Activated CD8-positive, alpha-beta memory T cell treated with anti-CD3 and anti-CD28 coated beads, Interleukin-2, amount 10 ng/mL, durations not matched to agents 7 days and 5 days (primary cell): ENCODE measurements around the gene MT3. TPM values are rescaled to one million over a fixed set of nuclear protein-coding genes. Genes with fewer than 3 reads are reported as not detected.
A peak's percentile ranks its signal among the peaks of the same experiment; 100 is the strongest.

Source experiments
- ATAC-seq: fragments of 150-1000 bp; cut with Tn5 transposase; one replicate; pipeline ENCODE4 v1.10.0; 2021; ENCODE audit warnings: moderate library complexity
- CTCF ChIA-PET: fragments of 350-600 bp; sonication (Branson Sonifier 250); formaldehyde crosslinking; loops from one replicate; lab custom pipeline; 2021; ENCODE audit warnings: antibody characterized with exemption; lab: Charles Lee
- DNase-seq: peaks from one replicate; pipeline ENCODE4 v3.0.0-alpha.2; 2020
- H3K27ac Mint-ChIP-seq: one replicate; pipeline ENCODE4 v1.8.0; 2021; ENCODE audit warnings: mild to moderate bottlenecking, mixed read lengths
- H3K27me3 Mint-ChIP-seq: one replicate; pipeline ENCODE4 v1.8.0; 2021; ENCODE audit warnings: mixed read lengths
- H3K36me3 Mint-ChIP-seq: one replicate; pipeline ENCODE4 v1.8.0; 2021; ENCODE audit warnings: mild to moderate bottlenecking, mixed read lengths
- H3K4me1 Mint-ChIP-seq: one replicate; pipeline ENCODE4 v1.8.0; 2021; ENCODE audit warnings: mixed read lengths
- H3K4me3 Mint-ChIP-seq: one replicate; pipeline ENCODE4 v1.8.0; 2021; ENCODE audit warnings: mild to moderate bottlenecking, moderate library complexity, mixed read lengths
- H3K9me3 Mint-ChIP-seq: one replicate; pipeline ENCODE4 v1.8.0; 2022; ENCODE audit warnings: low read depth, mixed read lengths
- total RNA-seq, 2 experiments: library from RNA; stranded (reverse); gene quantifications; one replicate each; pipeline ENCODE4 v1.2.3, GENCODE V29; 2021

Gene MT3
- total RNA-seq, result 1 to 10 TPM in 1 of 2 experiments, not detected in 1; 3.6 TPM

GRCh38 chr16:56589141-56590039 lies at the start of gene MT3:
Gene MT3, plus strand, starts transcription at chr16:56589528. Its CDS starts 63 bp downstream, at chr16:56589591.
- ATAC-seq, result peak; percentile 77
- Mint-ChIP-seq H3K27me3 (peaks cover 54% of the 10 kb centered on the region), H3K4me1 (peaks cover 11% of the 10 kb centered on the region), H3K9me3 (no peaks in the 10 kb centered on the region), H3K36me3 (no peaks in the 10 kb centered on the region), H3K27ac (no peak within 1 kb of the TSS), H3K4me3 (peak within 1 kb of the TSS; percentile 71)
- CTCF ChIA-PET, result interaction anchor here (1.3 kb wide), 1 partner anchor 12 kb away, joined by 4 read pairs; no protein-coding TSS in a partner anchor
- no peak for DNase-seq

GRCh38 chr16:56539656-56540055 lies 49.7 kb upstream of the MT3 start:
- ATAC-seq (no peak), DNase-seq (no peak)
- H3K4me1 Mint-ChIP-seq, result no peaks in the 10 kb centered on the region
- no peaks in the 10 kb centered on the region for H3K9me3 Mint-ChIP-seq
- no peaks in the 10 kb centered on the region for H3K36me3 Mint-ChIP-seq
- no peak overlapping the region for H3K4me3 Mint-ChIP-seq
- CTCF ChIA-PET, result interaction anchor here (1.1 kb wide), 1 partner anchor 11 kb away, joined by 3 read pairs; no protein-coding TSS in a partner anchor
- H3K27ac Mint-ChIP-seq, result no peak overlapping the region
- peaks cover 37% of the 10 kb centered on the region for H3K27me3 Mint-ChIP-seq

GRCh38 chr16:56542039-56542438 lies 47.3 kb upstream of the MT3 start:
- Mint-ChIP-seq H3K9me3 (no peaks in the 10 kb centered on the region), H3K36me3 (no peaks in the 10 kb centered on the region), H3K4me3 (no peak overlapping the region), H3K4me1 (peaks cover under 1% of the 10 kb centered on the region), H3K27me3 (peaks cover 20% of the 10 kb centered on the region), H3K27ac (no peak overlapping the region)
- no peak for DNase-seq
- ATAC-seq, result no peak
- CTCF ChIA-PET, result no interaction called here

GRCh38 chr16:56547120-56547948 lies 42.0 kb upstream of the MT3 start:
- Mint-ChIP-seq H3K9me3 (no peaks in the 10 kb centered on the region), H3K27me3 (peaks cover 4% of the 10 kb centered on the region), H3K4me1 (peaks cover 20% of the 10 kb centered on the region), H3K4me3 (no peak overlapping the region), H3K36me3 (no peaks in the 10 kb centered on the region), H3K27ac (no peak overlapping the region)
- DNase-seq (no peak), ATAC-seq (no peak)
- CTCF ChIA-PET, result interaction anchor here (0.7 to 1.4 kb wide), 9 partner anchors 13 to 329 kb away, joined by 3 to 6 read pairs (median 3); no protein-coding TSS in a partner anchor

- peaks cover 4% of the 10 kb centered on the region for H3K27me3 Mint-ChIP-seq
- H3K4me3 Mint-ChIP-seq, result no peak overlapping the region
- H3K9me3 Mint-ChIP-seq, result no peaks in the 10 kb centered on the region
- ATAC-seq (no peak), DNase-seq (no peak)
- no peaks in the 10 kb centered on the region for H3K36me3 Mint-ChIP-seq
- H3K4me1 Mint-ChIP-seq, result peaks cover 20% of the 10 kb centered on the region
- CTCF ChIA-PET, result interaction anchor here (1.4 kb wide), 1 partner anchor 27 kb away, joined by 3 read pairs; no protein-coding TSS in a partner anchor
- no peak overlapping the region for H3K27ac Mint-ChIP-seq
Observed at GRCh38 chr16:56547949-56548567, 41.3 kb upstream of the MT3 start.

GRCh38 chr16:56549161-56549560 lies 40.2 kb upstream of the MT3 start:
- DNase-seq, result no peak

GRCh38 chr16:56549744-56550385 lies 39.5 kb upstream of the MT3 start:
- Mint-ChIP-seq H3K4me1 (peaks cover 20% of the 10 kb centered on the region), H3K27me3 (peaks cover 19% of the 10 kb centered on the region), H3K4me3 (no peak overlapping the region), H3K36me3 (no peaks in the 10 kb centered on the region), H3K9me3 (no peaks in the 10 kb centered on the region), H3K27ac (no peak overlapping the region)
- DNase-seq, result no peak
- ATAC-seq, result no peak
- CTCF ChIA-PET, result no interaction called here

More at GRCh38 chr16:56549161-56549560, 40.2 kb upstream of the MT3 start:
- Mint-ChIP-seq H3K9me3 (no peaks in the 10 kb centered on the region), H3K4me3 (no peak overlapping the region), H3K4me1 (peaks cover 20% of the 10 kb centered on the region), H3K27me3 (peaks cover 13% of the 10 kb centered on the region), H3K36me3 (no peaks in the 10 kb centered on the region), H3K27ac (no peak overlapping the region)
- CTCF ChIA-PET, result interaction anchor here (0.5 kb wide), 1 partner anchor 1091 kb away, joined by 5 read pairs; no protein-coding TSS in a partner anchor
- ATAC-seq, result no peak

- Mint-ChIP-seq H3K27me3 (peaks cover 36% of the 10 kb centered on the region), H3K36me3 (no peaks in the 10 kb centered on the region), H3K4me1 (peaks cover 19% of the 10 kb centered on the region), H3K9me3 (no peaks in the 10 kb centered on the region), H3K4me3 (no peak overlapping the region), H3K27ac (no peak overlapping the region)
- CTCF ChIA-PET, result interaction anchor here (0.6 to 1.3 kb wide), 3 partner anchors 25 to 150 kb away, joined by 3 to 5 read pairs (median 4); no protein-coding TSS in a partner anchor
- DNase-seq, result no peak
- ATAC-seq, result no peak
Observed at GRCh38 chr16:56551796-56552738, 37.3 kb upstream of the MT3 start.

- Mint-ChIP-seq H3K36me3 (no peaks in the 10 kb centered on the region), H3K27me3 (peaks cover 53% of the 10 kb centered on the region), H3K4me3 (no peak overlapping the region), H3K4me1 (peaks cover 3% of the 10 kb centered on the region), H3K9me3 (no peaks in the 10 kb centered on the region), H3K27ac (no peak overlapping the region)
- no peak for ATAC-seq
- DNase-seq, result no peak
- CTCF ChIA-PET, result no interaction called here
Observed at GRCh38 chr16:56554441-56554840, 34.9 kb upstream of the MT3 start.

GRCh38 chr16:56558024-56558747 lies 31.1 kb upstream of the MT3 start:
- H3K27ac Mint-ChIP-seq, result no peak overlapping the region
- ATAC-seq (no peak), DNase-seq (no peak)
- peaks cover 62% of the 10 kb centered on the region for H3K27me3 Mint-ChIP-seq
- no peaks in the 10 kb centered on the region for H3K9me3 Mint-ChIP-seq
- H3K36me3 Mint-ChIP-seq, result no peaks in the 10 kb centered on the region
- CTCF ChIA-PET, result no interaction called here
- H3K4me3 Mint-ChIP-seq, result no peak overlapping the region
- H3K4me1 Mint-ChIP-seq, result no peaks in the 10 kb centered on the region

GRCh38 chr16:56559109-56559508 lies 30.2 kb upstream of the MT3 start:
- CTCF ChIA-PET, result no interaction called here
- no peak for ATAC-seq
- no peak overlapping the region for H3K4me3 Mint-ChIP-seq

More at GRCh38 chr16:56559109-56559508, 30.2 kb upstream of the MT3 start:
- no peaks in the 10 kb centered on the region for H3K36me3 Mint-ChIP-seq
- no peaks in the 10 kb centered on the region for H3K9me3 Mint-ChIP-seq
- DNase-seq, result no peak
- H3K4me1 Mint-ChIP-seq, result no peaks in the 10 kb centered on the region
- peaks cover 53% of the 10 kb centered on the region for H3K27me3 Mint-ChIP-seq
- H3K27ac Mint-ChIP-seq, result no peak overlapping the region
